ENCODE measurements around the gene TBC1D9.

GRCh38 chr4:140704392-140704960 lies 51.7 kb downstream of the TBC1D9 start:
- TF ChIP-seq POLR2A (IDR thresholded peaks at IDR 0.05; ENCODE audit: borderline replicate concordance, extremely low read depth, insufficient read depth, insufficient read length) = no peak
- TF ChIP-seq, protein P1, sequence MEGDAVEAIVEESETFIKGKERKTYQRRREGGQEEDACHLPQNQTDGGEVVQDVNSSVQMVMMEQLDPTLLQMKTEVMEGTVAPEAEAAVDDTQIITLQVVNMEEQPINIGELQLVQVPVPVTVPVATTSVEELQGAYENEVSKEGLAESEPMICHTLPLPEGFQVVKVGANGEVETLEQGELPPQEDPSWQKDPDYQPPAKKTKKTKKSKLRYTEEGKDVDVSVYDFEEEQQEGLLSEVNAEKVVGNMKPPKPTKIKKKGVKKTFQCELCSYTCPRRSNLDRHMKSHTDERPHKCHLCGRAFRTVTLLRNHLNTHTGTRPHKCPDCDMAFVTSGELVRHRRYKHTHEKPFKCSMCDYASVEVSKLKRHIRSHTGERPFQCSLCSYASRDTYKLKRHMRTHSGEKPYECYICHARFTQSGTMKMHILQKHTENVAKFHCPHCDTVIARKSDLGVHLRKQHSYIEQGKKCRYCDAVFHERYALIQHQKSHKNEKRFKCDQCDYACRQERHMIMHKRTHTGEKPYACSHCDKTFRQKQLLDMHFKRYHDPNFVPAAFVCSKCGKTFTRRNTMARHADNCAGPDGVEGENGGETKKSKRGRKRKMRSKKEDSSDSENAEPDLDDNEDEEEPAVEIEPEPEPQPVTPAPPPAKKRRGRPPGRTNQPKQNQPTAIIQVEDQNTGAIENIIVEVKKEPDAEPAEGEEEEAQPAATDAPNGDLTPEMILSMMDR (IDR thresholded peaks at IDR 0.05 in 2 of 3, conservative IDR thresholded peaks at IDR 0.05 in 1 of 3; ENCODE audit: borderline replicate concordance in 1 of 3, insufficient read depth in 1 of 3, low read depth in 2 of 3, low read length in 2 of 3) = no peak
- no peak for TF ChIP-seq EZH2 (IDR thresholded peaks at IDR 0.05)
- TF ChIP-seq JUND (IDR thresholded peaks at IDR 0.05) = no peak
- no peak for TF ChIP-seq YY1 (IDR thresholded peaks at IDR 0.05; ENCODE audit: extremely low read depth, insufficient replicate concordance, low read depth, low read length)
- TF ChIP-seq CEBPB (IDR thresholded peaks at IDR 0.05; ENCODE audit: low read depth) = no peak
- TF ChIP-seq RAD21 (IDR thresholded peaks at IDR 0.05; ENCODE audit: low read depth) = no peak
- TF ChIP-seq SIN3A (IDR thresholded peaks at IDR 0.05; ENCODE audit: low read depth) = no peak
- TF ChIP-seq ZFX (IDR thresholded peaks at IDR 0.05) = no peak
- no peak for TF ChIP-seq SP1 (IDR thresholded peaks at IDR 0.05; ENCODE audit: low read depth)
- no peak for TF ChIP-seq FOSL1 (IDR thresholded peaks at IDR 0.05; ENCODE audit: low read depth)
- no peak for TF ChIP-seq ZBTB33 (IDR thresholded peaks at IDR 0.05; ENCODE audit: extremely low read depth, insufficient replicate concordance, low read length)
